HL-60 (cell line): Measurements from ENCODE around the gene NXF2.
"Not testable (repeated sequence)": the region's sequence is repeated elsewhere in the genome, so short reads cannot be mapped to it uniquely, and the experiment has no call there.

Experiments used
- SPI1 ChIP-seq: IDR thresholded peaks from 2 replicates; pipeline ENCODE4 v1.6.1; 2012; ENCODE audit warnings: low read depth, mild to moderate bottlenecking, borderline replicate concordance
- TF ChIP-seq, protein P1 (sequence below): IDR thresholded peaks from one replicate; pipeline ENCODE4 v1.5.1; 2011; ENCODE audit warnings: low read length, control low read depth, inconsistent platforms; ENCODE audit not compliant: insufficient read depth
- TF ChIP-seq, protein P2 (sequence below): IDR thresholded peaks from 2 replicates; pipeline ENCODE4 v1.6.1; 2012; ENCODE audit warnings: low read depth; ENCODE audit not compliant: insufficient replicate concordance

DNA sequence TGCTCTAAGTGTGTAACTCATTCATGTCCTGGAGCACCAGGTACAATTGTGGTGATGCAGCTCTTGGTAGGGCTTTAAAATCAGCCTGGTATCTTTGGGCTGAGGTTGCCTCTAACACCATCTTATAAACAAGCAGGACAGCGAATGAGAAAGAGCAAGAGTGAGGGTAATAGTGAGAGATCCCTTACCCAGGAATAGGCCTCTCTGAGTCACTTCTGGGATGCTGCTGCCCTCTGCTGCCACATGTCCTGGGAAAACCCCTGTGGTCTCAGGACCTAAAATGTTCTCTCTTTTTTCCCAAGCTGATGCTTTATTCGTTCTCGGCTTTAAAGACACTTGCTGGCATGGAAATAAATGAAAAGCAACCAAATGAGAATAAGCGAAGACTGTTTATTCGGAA, 39.0 kb upstream of the NXF2 start:
- TF ChIP-seq, protein P1, sequence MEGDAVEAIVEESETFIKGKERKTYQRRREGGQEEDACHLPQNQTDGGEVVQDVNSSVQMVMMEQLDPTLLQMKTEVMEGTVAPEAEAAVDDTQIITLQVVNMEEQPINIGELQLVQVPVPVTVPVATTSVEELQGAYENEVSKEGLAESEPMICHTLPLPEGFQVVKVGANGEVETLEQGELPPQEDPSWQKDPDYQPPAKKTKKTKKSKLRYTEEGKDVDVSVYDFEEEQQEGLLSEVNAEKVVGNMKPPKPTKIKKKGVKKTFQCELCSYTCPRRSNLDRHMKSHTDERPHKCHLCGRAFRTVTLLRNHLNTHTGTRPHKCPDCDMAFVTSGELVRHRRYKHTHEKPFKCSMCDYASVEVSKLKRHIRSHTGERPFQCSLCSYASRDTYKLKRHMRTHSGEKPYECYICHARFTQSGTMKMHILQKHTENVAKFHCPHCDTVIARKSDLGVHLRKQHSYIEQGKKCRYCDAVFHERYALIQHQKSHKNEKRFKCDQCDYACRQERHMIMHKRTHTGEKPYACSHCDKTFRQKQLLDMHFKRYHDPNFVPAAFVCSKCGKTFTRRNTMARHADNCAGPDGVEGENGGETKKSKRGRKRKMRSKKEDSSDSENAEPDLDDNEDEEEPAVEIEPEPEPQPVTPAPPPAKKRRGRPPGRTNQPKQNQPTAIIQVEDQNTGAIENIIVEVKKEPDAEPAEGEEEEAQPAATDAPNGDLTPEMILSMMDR = not testable (repeated sequence)
- TF ChIP-seq, protein P2, sequence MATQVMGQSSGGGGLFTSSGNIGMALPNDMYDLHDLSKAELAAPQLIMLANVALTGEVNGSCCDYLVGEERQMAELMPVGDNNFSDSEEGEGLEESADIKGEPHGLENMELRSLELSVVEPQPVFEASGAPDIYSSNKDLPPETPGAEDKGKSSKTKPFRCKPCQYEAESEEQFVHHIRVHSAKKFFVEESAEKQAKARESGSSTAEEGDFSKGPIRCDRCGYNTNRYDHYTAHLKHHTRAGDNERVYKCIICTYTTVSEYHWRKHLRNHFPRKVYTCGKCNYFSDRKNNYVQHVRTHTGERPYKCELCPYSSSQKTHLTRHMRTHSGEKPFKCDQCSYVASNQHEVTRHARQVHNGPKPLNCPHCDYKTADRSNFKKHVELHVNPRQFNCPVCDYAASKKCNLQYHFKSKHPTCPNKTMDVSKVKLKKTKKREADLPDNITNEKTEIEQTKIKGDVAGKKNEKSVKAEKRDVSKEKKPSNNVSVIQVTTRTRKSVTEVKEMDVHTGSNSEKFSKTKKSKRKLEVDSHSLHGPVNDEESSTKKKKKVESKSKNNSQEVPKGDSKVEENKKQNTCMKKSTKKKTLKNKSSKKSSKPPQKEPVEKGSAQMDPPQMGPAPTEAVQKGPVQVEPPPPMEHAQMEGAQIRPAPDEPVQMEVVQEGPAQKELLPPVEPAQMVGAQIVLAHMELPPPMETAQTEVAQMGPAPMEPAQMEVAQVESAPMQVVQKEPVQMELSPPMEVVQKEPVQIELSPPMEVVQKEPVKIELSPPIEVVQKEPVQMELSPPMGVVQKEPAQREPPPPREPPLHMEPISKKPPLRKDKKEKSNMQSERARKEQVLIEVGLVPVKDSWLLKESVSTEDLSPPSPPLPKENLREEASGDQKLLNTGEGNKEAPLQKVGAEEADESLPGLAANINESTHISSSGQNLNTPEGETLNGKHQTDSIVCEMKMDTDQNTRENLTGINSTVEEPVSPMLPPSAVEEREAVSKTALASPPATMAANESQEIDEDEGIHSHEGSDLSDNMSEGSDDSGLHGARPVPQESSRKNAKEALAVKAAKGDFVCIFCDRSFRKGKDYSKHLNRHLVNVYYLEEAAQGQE = not testable (repeated sequence)
- TF ChIP-seq SPI1 = not testable (repeated sequence)
